GM18870 (cell line): ENCODE results near the gene IGF2BP3.

Experiments used
- ATAC-seq: cut with Tn5 transposase; IDR thresholded peaks from one replicate; pipeline ENCODE4 v1.9.1; 2021; ENCODE audit warnings: moderate library complexity; ENCODE audit not compliant: unreplicated experiment

IGF2BP3 gene

DNA sequence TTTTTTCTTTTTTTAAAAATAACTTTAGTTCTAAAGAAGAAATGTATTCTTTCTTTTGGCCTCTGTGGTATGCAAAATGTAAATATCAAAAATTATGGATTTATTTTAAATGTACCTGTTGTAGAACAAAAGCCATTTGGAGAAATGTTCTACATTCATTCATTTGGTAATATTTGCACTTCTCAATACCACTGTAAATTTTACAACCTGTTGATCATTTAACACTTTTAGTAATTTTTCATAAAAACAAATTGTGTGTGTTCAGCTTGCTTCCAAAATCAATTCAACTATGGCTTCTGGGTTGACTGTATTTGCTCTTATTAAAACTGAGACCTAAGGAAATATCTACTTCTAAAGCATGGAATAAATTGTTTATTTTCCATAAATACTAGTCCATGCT lies 2.3 kb upstream of the IGF2BP3 start:
- no peak for ATAC-seq

DNA sequence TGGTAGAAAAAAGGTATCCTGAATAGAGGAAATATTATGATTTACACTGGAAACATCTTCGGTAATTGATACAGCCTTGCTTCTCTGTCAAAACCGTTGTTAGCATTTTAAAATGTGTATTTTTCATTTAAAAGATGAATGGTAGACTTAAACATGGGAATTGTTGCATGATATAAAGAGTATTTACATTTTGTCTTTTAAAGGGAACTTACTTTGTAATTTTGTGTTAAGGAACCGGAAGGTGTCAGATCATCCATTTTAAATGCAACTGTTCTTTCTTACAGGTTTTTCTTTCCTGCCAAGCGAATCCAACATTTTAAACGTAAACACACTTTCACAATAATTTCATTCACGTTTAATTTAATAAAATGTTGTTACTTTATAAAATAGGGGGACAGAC lies 1.8 kb upstream of the IGF2BP3 start:
- no peak for ATAC-seq

DNA sequence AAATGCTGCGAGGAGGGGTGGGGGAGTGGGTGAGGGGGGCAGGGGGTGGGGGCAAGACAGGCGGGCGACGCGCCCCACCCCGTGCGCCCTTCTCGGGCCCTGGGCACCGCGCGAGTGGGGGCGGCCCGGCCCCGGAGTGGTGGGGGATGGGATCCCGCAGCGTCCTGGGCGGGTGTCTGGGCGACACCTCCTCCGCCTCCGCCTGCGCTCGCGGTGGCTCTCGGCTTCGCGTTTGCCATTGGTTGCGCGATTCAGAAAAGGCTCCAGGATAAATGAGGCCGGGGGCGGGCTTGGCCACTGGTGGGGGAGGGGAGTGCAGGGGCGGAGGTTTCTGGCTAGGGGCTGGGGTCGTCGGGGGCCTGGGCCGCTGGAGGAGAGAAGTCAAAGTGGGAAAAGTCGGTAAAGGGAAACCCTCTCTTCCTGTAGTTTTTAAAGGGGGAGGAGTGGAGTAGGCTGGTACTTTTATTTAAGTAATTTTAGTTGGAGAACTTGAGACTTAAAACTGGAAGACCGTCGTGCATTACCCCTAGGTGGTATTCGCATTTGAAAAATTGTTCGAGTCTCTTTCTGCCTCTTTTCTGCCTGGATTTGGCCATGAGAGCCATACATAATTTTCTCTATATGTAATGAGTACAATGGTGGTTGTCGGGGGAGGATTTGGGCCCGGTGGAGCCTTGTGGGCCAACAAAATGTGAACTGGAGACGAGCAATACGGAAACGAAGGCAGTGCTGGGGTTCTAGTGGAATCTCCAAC lies 992 bp upstream of the IGF2BP3 start:
- no peak for ATAC-seq

DNA sequence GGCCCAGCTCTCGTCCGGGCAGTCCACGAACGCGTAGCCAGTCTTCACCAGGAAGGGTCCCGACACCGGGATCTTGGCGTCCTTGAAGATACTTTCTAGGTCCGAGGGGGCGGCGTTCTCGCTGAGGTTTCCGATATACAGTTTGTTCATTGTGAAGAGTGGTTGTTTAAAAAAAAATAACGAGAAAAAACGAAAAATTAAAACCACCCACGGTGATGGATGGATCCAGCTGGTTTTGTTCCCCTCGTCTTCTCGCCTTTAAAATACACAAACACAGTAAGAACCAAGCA lies 385 bp downstream of the IGF2BP3 start:
- no peak for ATAC-seq

DNA sequence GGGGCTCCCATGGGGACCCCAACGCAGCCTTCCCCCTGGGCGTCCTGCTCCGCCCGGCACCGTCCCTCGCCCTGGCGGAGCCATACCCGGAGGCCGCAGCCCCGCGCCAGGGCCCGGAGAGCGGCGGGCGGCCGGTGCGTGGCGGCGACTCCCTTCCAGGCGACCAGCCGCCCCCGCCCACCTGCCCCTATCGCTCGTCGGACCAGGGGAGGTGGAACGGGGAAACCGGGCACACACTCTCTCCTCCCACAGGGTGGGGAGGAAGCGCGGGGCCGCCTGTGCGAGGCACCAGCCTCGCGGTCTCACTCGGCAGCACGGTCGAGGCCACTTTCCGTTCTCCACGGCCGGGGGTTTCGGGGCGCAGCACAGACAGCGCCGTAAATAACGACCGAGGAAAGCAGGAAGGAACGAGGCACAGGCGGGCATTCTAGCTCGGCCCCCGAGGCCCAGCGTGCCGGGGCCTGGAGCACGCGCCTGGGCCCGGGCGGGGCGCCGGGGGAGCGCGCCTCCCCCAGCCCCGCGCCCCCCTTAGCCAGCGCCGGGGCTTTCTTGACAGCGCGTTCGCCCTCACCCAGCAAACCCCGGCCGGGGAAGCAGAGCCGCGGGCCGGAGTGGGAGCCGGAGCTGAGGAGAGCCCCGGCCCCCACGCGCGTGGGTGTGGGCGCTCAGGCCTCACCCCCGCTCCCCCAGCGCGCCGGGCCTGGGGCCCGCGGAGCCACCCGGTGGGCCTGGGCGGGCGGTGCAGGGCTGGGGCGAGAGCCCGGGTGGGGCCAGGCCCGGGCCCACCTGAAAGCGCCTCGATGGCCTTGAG lies 936 bp downstream of the IGF2BP3 start:
- no peak for ATAC-seq

DNA sequence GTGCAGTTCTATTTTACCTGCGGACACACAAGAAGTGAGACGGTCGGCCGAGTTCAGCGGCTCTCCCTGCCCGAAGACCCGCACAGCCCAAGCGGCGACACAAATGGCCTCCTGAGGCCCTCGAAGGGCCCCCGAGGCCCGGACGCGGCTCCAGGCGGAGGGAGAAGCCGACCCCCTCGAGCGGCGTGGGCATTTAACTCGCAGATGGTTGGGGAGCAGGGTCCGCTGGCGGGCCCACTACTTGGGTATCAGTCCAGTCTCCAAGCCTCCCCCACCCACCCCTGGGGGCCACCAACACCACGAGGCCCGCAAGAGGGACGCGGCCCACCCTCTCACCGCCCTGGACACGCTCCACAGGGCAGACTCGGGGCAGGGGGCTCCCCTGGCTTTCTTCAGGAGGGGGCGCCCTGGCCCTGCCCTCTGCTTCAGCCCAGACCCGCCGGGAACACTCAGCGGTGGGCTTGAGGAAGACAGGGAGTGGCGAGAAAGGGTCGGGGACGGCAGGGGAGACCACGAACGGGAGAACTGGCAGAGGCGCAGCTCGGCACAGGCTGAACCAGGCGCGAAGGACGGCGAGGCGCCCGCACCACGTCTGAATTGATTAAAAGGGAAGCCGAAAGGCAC lies 1.7 kb downstream of the IGF2BP3 start:
- ATAC-seq, result no peak

DNA sequence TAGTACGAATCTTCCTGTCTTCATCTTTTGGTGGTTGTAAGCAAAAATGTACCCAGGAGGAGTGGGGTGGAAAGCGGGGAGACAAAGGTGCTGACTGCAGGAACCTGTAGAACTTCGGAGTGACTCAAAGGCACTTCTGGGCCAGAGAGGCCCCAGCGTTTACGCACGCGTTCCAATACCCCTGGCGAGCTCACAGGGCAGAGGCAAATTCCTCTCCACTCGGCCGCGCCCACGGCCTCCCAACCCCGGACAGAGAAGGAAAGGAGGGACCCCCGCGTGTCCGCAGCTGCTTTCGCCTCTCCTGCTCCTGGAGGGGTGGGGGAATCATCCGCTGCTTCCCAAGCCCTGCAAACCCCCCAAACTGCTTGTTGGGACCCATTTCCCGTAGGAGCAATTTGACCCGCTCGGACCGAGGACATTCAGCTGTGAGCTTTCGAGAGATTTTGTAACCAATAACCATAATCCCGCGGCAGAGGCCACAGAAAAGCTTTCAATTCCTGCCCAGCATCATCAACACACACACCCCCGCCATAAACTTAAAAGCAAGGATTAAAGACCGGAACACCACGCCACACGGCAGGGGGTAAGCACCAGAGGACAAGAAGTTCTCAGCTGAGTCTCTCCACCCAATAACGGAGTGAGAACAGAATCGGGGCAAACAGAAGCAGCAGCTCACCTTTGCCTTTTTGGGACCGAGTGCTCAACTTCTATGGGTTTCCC lies 2.3 kb downstream of the IGF2BP3 start:
- no peak for ATAC-seq

DNA sequence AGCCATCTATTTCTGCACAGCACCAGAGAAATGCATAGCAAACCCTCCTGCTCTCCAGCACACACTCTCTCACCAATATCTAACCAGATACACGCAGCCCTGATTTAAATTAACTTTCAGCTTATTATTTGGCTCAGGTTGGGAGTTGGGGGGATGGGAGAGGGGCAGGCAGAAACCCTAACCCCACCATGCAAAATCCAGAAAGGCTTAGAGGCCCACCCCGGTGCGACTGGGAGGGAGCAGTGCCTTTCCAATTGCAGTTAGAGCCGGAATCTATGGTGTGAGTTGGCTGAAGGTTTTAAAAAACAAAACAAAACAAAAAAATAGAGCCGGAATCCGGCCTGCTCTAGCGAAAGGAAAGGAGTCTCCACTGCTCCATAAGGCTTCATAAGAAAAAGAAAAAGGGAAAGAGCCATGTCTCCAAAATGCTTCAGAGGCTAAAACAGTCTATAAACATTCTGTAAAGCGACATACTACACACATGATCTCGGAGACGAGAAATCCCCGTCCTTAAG lies 2.9 kb downstream of the IGF2BP3 start:
- no peak for ATAC-seq

DNA sequence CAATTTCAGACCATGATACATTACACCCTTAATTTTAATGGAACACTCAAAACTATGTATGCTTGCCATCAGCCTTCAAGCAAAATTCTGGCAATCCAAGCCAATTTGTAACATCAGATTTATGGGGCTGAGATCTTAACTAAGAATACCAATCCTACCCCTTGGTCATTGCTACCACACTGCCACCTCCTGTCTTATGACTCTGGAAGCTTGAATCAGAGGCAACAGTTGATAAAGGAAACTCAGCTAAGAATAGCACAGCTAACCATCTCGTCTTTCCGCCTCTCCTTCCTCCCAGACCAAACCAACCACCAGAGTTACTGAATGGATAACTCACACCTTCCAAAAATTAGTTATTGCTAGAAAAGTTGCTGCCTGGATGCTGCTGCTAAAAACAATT lies 7.4 kb downstream of the IGF2BP3 start:
- no peak for ATAC-seq

DNA sequence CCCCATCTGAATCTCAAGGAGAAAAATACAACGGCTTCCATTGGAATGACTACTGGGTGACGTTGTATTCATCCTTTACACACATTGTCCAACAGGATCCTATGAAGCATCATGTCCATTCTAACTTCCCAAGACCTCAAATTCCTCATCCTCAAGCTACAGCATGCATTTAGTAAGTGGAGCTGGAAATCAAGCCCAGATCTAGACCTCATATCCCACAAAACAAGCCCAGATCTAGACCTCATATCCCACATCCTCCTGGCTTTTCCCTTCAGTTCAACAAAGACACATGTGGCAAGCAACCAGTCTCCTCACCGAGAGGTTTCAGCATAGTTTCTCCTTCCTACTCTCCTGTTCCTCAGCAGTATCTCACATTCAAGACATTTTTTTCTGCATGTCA lies 12.2 kb downstream of the IGF2BP3 start:
- no peak for ATAC-seq

DNA sequence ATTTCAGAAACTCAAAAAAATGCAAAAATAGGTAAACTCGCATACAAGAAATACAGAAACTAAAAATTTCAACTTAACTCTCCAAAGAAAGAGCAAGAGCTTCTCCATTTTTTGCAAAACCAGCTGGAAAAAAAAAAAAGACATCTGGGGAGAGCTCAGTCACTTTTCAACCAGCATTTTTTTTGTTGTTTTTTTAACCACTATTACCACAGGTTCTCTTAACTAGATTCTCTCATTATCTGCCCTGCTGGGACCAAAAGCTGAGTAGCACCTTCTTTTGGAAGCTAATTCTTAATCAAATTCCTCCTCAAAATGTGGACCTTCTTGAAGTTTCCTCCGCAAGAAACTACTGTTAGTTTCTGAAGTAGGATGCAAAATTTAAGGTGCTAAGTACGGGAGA lies 14.2 kb downstream of the IGF2BP3 start:
- no peak for ATAC-seq

DNA sequence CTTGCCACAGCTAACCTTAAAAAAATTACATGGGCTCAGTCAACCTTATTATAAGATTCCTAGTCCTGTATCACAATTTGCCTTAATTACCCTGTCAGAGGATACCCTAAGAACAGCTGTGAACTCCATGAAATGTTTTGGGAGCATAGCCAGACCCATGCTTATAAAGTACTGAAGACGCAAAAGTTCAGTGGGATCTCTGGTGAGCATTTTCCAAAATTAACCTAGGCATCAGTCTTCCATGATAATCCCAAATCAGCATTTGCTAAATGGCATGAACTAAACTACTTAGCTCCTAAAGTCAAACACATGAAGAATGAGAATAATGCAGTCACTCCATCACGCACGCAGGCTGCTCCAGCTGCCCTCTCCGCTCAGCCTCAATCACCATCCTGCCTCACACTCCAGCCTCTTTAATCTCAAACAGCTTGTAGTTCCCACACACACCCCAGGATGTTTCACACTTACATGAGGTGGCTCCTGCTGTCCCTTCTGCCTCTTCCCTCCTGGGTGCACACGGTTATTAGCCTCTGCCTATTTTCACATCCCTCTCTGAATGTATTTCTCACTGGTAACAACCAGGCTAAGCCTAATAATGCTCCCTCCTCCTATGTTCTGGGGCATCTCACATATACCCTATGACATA lies 15.3 kb downstream of the IGF2BP3 start:
- no peak for ATAC-seq

DNA sequence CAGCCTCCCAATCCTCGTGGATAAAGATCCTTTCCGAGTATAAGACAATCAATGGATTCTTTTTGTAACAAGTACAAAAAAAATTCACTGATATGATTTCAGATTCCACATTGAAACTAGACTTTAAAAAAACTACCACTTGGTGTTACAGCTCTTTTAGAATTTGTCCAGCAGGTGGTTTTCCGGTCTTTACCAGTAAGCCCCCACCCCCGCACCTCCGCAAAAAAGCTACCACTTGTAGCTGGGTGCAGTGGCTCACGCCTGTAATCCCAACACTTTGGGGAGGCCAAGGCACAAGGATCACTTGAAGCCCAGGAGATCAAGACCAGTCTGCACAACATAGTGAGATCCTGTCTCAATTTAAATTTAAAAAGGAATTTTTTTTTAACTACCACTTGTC lies 19.8 kb downstream of the IGF2BP3 start:
- no peak for ATAC-seq

DNA sequence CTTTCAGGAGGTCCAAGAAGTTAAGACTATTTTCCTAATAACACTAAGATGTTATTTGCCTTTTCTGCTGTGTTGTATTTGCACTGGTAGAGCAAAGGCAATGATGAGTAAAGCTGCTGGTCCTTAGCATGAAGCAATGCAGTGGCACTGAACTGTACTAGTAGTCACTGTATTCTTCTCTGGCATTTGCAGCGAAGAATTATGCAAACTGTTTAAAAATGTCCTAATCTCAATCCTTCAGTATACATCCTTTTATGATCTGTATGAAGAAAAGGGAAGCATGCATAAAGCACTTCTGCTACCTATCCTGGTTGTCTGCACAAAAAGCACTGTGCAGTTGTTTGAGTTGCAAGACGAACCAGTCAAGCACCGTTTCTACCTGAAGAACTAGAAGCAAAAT lies 20.4 kb downstream of the IGF2BP3 start:
- no peak for ATAC-seq

DNA sequence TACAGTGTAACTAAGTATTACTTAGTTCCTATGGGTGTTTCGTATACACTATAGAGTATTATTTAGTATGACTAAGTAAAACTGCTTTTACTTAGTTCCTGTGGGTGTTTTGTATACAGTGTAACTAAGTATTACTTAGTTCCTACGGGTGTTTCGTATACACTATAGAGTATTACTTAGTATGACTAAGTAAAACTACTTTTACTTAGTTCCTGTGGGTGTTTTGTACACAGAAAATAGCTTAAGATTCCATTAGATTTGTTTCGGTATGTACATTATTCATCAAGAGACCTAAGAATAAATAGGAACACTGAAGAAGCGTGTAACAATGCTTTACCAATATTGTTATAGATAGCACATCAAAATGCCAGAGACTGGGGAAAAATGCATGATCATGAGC lies 25.0 kb downstream of the IGF2BP3 start:
- ATAC-seq, result no peak

DNA sequence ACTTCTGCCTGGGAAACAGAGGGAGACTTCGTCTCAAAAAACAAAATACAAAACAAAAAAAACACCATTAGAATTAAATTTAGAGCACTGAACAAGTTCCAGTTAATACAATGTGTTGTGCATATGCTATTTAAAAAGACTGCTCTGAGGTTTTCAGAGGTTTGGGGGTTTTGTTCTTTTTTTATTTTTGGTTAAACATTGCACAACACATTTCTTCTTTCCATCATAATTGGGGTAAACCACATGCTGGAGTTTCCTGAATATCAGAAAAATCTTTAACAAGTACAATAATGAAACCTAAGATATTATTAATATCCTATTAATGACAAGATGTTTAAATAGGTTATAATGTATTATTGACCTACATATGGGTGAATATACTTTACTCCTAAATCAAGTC lies 26.3 kb downstream of the IGF2BP3 start:
- ATAC-seq, result no peak

DNA sequence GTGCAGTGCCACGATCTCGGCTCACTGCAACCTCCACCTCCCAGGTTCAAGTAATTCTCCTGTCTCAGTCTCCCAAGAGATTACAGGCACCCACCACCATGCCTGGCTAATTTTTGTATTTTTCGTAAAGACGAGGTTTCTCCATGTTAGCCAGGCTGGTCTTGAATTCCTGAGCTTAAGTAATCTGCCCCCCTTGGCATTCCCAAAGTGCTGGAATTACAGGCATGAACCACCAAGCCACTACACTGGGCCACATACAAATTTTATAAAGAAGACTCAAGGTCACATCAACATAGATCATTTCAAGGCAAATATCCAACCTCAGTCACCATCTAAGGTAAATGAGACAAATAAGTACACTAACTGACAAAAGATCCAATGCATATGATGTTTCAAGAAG lies 32.1 kb downstream of the IGF2BP3 start:
- ATAC-seq, result no peak

DNA sequence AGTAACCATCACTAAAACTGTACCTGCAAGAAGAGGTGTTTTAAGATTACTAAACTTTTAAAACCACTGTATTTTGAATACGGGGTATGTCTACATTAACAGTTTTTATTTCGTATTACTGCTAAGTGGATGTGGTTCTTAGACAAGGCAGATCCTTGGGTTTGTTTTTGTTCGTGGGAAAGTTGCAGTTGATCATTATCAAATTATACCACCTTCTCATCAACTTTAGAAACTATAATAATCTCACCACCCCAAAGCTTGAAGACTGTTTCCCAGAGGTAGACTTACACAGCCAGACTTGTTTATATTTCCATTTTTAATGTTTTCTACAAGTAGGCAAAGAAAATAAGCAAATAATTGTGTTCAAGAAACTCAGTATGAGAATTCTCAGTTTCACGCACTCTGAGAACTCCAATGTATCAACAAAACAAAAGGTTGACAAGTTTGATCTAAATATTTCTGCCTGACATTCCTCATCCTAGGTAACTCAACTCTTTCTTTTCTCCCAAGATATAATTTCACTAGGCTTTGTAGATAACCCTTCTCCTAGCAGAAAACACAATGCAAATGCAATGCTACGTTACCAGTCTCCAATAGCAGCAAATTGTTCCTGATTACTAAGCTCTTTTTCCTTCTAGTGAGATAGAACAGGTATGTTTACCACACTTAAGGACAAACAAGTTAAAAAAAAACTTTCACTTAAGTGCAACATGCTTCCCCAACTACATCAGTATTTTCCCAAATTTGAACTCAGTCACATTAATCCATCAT lies 36.0 kb downstream of the IGF2BP3 start:
- ATAC-seq, result no peak

DNA sequence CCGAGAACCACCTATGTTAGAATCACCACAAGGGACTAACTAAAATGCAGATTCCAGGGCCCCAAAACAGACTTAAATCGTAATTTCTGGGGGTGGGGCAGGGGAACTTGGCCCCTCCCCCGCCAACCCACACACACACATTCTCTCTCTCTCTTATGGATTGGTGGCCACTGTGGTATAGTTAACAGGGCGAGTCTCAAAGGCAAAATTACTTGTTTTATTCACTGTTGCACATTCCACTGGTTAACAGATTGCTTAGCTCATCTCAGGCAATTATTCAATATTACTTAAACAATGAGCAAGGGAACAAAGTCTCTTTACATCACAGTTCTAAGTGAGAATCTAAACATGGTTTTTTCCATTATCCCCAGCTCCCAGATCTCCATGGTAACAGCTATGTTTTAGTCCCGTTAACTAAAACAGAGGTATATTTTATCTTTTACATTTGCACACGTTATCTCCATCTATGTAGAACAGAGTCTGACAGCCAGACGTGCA lies 38.5 kb downstream of the IGF2BP3 start:
- ATAC-seq, result no peak

DNA sequence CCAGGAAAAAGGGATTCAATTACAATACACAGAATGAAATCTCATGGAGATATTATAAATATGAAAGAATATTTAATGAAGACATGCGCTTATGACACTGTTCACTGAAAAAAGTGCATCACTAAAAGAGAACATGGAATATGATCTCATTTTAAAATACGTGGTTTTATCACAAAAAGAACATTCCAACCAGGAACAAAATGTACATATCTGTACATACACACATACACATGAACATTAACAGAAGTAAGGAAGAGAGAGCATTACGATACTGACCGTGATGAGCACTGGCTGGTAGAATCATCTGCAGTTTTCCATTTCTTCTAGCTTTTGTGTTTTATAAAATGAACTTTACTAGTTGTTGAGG lies 39.4 kb downstream of the IGF2BP3 start:
- ATAC-seq, result no peak
